HG03045 (cell line): Measurements from ENCODE around the gene MRPL48.

ENCODE experiments used
- ATAC-seq: cut with Tn5 transposase; IDR thresholded peaks from one replicate; pipeline ENCODE4 v1.9.1; 2021; ENCODE audit warnings: mild to moderate bottlenecking, moderate library complexity; ENCODE audit not compliant: unreplicated experiment

Gene MRPL48

GRCh38 chr11:73888244-73888643 is 100.6 kb downstream of the MRPL48 start:
- ATAC-seq = no peak

GRCh38 chr11:73889019-73889418 is 101.3 kb downstream of the MRPL48 start:
- ATAC-seq = no peak

GRCh38 chr11:73889536-73889935 is 101.9 kb downstream of the MRPL48 start:
- ATAC-seq = no peak

- no peak for ATAC-seq
Observed at GRCh38 chr11:73893041-73893440, 105.4 kb downstream of the MRPL48 start.

GRCh38 chr11:73894725-73895335 is 107.2 kb downstream of the MRPL48 start:
- no peak for ATAC-seq

GRCh38 chr11:73902303-73902702 is 114.6 kb downstream of the MRPL48 start:
- ATAC-seq = no peak

- no peak for ATAC-seq
Observed at GRCh38 chr11:73907191-73907590, 119.5 kb downstream of the MRPL48 start.

GRCh38 chr11:73912026-73912425 is 124.4 kb downstream of the MRPL48 start:
- ATAC-seq = no peak

- no peak for ATAC-seq
Observed at GRCh38 chr11:73913472-73913871, 125.8 kb downstream of the MRPL48 start.

- ATAC-seq = no peak
Observed at GRCh38 chr11:73914284-73914683, 126.6 kb downstream of the MRPL48 start.
